Stimulated activated naive CD4-positive, alpha-beta T cell treated with Interleukin-2 at 50 U/mL for 16 hours (primary cell): ENCODE measurements around the gene STX2.

Experiments
- DNase-seq: peaks from one replicate; lab custom pipeline; 2025; lab: John Stamatoyannopoulos, UW

The STX2 gene

GRCh38 chr12:130831246-130831645 lies 7.8 kb downstream of the STX2 start:
- no peak for DNase-seq

GRCh38 chr12:130830246-130830551 lies 8.9 kb downstream of the STX2 start:
- DNase-seq, result no peak

- DNase-seq, result no peak
These were observed 9.4 kb downstream of the STX2 start for GRCh38 chr12:130829391-130830245.

GRCh38 chr12:130828895-130829294 lies 10.2 kb downstream of the STX2 start:
- no peak for DNase-seq

GRCh38 chr12:130827432-130827831 lies 11.6 kb downstream of the STX2 start:
- no peak for DNase-seq

GRCh38 chr12:130826151-130826801 lies 12.8 kb downstream of the STX2 start:
- DNase-seq, result peak; percentile 61

DNA sequence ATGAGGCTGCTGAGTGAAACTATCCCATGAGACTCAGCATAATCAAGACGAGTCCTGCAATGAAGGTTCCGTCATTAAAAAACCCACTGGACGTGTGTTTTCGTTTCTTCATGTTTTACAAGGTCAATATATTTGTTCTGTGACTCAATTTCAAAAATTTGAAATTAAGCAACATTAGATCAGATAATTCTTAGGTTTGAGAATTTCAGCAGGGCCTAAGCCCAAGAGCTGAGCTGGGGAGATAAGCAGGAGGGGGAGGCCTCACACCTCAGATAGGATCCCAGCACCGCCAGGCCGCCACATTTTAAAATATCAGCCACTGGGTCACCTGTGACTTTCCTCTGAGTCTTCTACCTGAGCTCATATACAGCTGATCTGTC lies 13.3 kb downstream of the STX2 start:
- no peak for DNase-seq

- DNase-seq, result no peak
These were observed 19.4 kb downstream of the STX2 start for GRCh38 chr12:130819681-130820080.

GRCh38 chr12:130818635-130819576 lies 20.1 kb downstream of the STX2 start:
- peak; percentile 71 for DNase-seq

GRCh38 chr12:130818272-130818634 lies 20.8 kb downstream of the STX2 start:
- DNase-seq, result no peak

GRCh38 chr12:130817804-130818203 lies 21.2 kb downstream of the STX2 start:
- DNase-seq, result no peak

DNA sequence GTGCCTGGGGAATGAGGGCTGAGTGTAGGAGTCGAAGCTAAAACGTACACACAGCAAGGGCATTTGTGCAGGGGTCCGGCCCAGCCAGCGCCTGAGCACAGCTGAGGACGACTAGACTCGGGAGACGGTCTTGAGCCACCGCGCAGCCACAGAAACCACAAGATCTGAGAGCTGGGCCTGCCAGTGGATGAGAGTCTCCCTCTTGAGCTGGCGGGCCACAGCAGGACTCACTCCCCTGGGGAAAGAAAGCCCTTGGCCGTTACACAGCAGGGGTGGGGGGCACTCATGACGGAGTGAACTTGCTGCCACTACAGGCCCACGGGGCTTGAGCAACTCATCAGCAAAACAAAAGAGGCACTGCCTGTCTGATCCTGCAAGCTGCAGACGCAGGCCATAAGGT lies 23.0 kb downstream of the STX2 start:
- no peak for DNase-seq

- no peak for DNase-seq
These were observed 23.9 kb downstream of the STX2 start for GRCh38 chr12:130815028-130815741.

GRCh38 chr12:130813949-130814348 lies 25.1 kb downstream of the STX2 start:
- DNase-seq, result no peak

DNA sequence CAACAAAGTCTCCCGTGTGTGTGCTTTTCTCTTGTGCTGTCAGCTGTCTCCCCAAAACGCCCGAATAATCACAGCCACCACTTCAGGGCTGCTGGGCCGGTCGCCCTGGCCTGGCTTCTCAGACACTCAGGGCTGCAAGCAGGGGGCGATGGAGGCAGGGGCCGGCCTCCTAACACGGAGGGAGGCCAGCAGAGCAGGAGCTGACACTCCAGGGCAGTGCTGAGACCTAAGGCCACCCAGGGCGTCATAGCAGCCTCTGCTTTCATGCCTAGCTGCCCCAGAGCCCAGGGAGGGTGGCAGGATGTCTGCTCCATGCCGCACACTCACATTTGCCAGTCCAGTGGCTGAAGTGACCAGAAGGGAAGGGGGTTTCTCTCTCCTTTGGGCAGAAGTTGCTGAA lies 25.6 kb downstream of the STX2 start:
- no peak for DNase-seq

DNA sequence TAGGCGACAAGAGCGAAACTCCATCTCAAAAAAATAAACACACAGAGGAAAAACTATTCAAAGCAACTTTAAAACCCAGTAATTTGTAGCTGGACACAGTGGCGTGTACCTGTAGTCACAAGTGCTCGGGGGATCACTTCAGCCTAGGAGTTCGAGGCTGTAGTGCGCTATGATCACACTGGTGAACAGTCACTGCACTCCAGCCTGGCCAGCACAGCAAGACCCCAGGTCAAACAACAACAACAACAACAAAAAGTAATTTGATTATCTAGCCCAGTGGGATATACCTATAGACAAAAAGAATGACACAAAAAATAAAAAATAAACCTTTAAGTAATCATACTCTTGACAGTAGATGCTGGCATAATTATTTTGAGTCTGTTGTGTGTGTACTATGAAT lies 29.3 kb downstream of the STX2 start:
- no peak for DNase-seq

DNA sequence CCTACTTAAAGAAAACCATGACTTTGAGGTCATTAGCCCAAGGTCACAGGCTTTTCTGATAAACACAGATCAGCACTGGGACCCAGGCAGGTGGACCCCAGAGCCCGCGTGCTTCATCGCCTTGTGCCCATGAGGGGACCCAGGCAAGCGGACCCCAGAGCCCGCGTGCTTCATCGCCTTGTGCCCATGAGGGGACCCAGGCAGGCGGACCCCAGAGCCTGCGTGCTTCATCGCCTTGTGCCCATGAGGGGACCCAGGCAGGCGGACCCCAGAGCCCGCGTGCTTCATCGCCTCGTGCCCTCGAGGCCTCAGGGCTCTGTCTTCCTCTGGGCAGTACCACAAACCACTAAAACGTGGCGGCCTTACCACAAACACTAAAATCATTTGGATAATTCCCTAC lies 31.7 kb downstream of the STX2 start:
- no peak for DNase-seq

- no peak for DNase-seq
These were observed 32.5 kb downstream of the STX2 start for GRCh38 chr12:130806574-130806973.

GRCh38 chr12:130805635-130806034 lies 33.4 kb downstream of the STX2 start:
- no peak for DNase-seq

DNA sequence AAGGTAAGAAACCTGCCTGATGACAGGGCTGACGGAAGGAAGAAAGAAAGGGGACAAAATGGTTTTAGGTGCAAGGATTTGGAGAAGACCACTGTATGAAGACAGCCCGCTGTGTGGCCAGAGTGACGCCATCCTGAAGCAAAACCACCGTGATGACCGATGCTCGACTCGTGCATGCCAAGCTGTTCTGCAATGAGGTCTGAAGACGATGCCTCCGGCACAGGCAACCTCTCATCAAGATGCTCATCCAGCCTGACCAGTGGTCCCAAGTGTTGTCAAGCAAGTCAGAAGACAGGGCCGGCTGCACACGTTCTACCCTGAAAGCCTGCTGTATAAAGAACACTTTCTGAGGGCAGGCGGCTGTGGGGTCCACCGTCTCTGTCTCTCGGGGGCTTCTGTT lies 34.8 kb downstream of the STX2 start:
- DNase-seq, result no peak

GRCh38 chr12:130803702-130804101 lies 35.3 kb downstream of the STX2 start:
- no peak for DNase-seq

DNA sequence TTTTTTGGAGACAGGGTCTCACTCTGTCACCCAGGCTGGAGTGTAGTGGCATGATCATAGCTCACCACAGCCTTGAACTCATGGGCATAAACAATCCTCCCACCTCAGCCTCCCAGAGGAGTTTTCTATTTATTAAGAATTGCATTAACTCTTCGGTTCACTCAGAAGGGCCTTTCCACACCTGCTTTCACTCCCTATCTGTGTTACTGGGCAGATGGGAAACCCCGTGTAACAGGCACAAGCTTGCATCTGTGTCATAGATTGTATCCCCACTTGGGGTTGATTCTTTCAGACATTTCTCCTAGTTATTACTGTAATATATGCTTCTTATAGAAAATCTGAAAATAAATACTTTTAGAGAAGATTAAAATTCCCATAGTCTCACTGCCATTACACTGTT lies 38.7 kb downstream of the STX2 start:
- DNase-seq, result no peak
